ENCODE data around the gene RNPEP. TPM values are rescaled to one million over a fixed set of nuclear protein-coding genes. Genes with fewer than 3 reads are reported as not detected.
"Not testable (repeated sequence)": the region's sequence is repeated elsewhere in the genome, so short reads cannot be mapped to it uniquely, and the experiment has no call there.

Gene RNPEP
- total RNA-seq, 2 donors from 2014 or later: 22.4 to 26.1 TPM

GRCh38 chr1:202046227-202046626, 63.8 kb downstream of the RNPEP start:
- no peaks in the 10 kb centered on the region for H3K9me3 ChIP-seq
- no peaks in the 10 kb centered on the region for H3K36me3 ChIP-seq
- H3K4me1 ChIP-seq: no peaks in the 10 kb centered on the region
- TF ChIP-seq CTCF (IDR thresholded peaks at IDR 0.05): no peak
- no peak overlapping the region for H3K27ac ChIP-seq
- H3K27me3 ChIP-seq: no peaks in the 10 kb centered on the region
- no peak for DNase-seq (ENCODE audit: low spot score)
- H3K4me3 ChIP-seq: no peak overlapping the region

GRCh38 chr1:202046748-202047708, 64.6 kb downstream of the RNPEP start:
- H3K36me3 ChIP-seq: no peaks in the 10 kb centered on the region
- TF ChIP-seq CTCF (IDR thresholded peaks at IDR 0.05): no peak
- no peak overlapping the region for H3K4me3 ChIP-seq
- H3K27me3 ChIP-seq: no peaks in the 10 kb centered on the region
- DNase-seq (ENCODE audit: low spot score): no peak
- no peak overlapping the region for H3K27ac ChIP-seq
- no peaks in the 10 kb centered on the region for H3K9me3 ChIP-seq
- no peaks in the 10 kb centered on the region for H3K4me1 ChIP-seq

- no peak for DNase-seq (ENCODE audit: low spot score)
- Histone ChIP-seq H3K27me3 (no peaks in the 10 kb centered on the region), H3K9me3 (no peaks in the 10 kb centered on the region), H3K36me3 (no peaks in the 10 kb centered on the region), H3K27ac (no peak overlapping the region), H3K4me1 (no peaks in the 10 kb centered on the region), H3K4me3 (no peak overlapping the region)
- TF ChIP-seq CTCF (IDR thresholded peaks at IDR 0.05): no peak
Measured at GRCh38 chr1:202047977-202048376, 65.5 kb downstream of the RNPEP start.

- Histone ChIP-seq H3K36me3 (no peaks in the 10 kb centered on the region), H3K27me3 (no peaks in the 10 kb centered on the region), H3K4me1 (no peaks in the 10 kb centered on the region), H3K9me3 (no peaks in the 10 kb centered on the region), H3K27ac (peak overlapping the region in 1 of 2 donors; percentile 10), H3K4me3 (no peak overlapping the region)
- DNase-seq (ENCODE audit: low spot score): no peak
- no peak for TF ChIP-seq CTCF (IDR thresholded peaks at IDR 0.05)
Measured at GRCh38 chr1:202049129-202049528, 66.7 kb downstream of the RNPEP start.

- no peak overlapping the region for H3K27ac ChIP-seq
- TF ChIP-seq CTCF (IDR thresholded peaks at IDR 0.05): no peak
- no peaks in the 10 kb centered on the region for H3K36me3 ChIP-seq
- H3K4me1 ChIP-seq: no peaks in the 10 kb centered on the region
- DNase-seq (ENCODE audit: low spot score): no peak
- H3K4me3 ChIP-seq: no peak overlapping the region
- H3K27me3 ChIP-seq: no peaks in the 10 kb centered on the region
- no peaks in the 10 kb centered on the region for H3K9me3 ChIP-seq
Measured at GRCh38 chr1:202054094-202054493, 71.6 kb downstream of the RNPEP start.

- H3K27me3 ChIP-seq; H3K4me3 ChIP-seq; DNase-seq (ENCODE audit: low spot score); H3K9me3 ChIP-seq; H3K27ac ChIP-seq; H3K4me1 ChIP-seq; H3K36me3 ChIP-seq: not testable (repeated sequence)
Measured at GRCh38 chr1:202054673-202055072, 72.2 kb downstream of the RNPEP start.

Small RNAs within 50 kb of the gene (microRNA-seq; reads per million reads assigned to microRNA genes)
- gene MIR6740 (ENCODE audit: borderline number of aligned reads in 2 of 2, borderline replicate concordance in 1 of 2): 0.71 to 1.4 reads per million in 2 donors

Other genes with a start within 250 kb of the RNPEP start
- gene IPO9, start 153.5 kb upstream of the RNPEP start, total RNA-seq: 10 to 100 TPM; 10.7 to 15.6 TPM
- gene SHISA4, start 93.8 kb upstream of the RNPEP start, total RNA-seq: 100 to 1,000 TPM in 1 of 2 donors, 10 to 100 TPM in 1; 74.2 to 176 TPM
- gene LMOD1, start 36.1 kb upstream of the RNPEP start, total RNA-seq: 10 to 100 TPM; 31.4 to 42.2 TPM
- gene TIMM17A, start 27.1 kb upstream of the RNPEP start, total RNA-seq: 10 to 100 TPM; 42.7 to 59.1 TPM
- 1 to 10 TPM in 1 of 2 donors, not detected in 1; 1.7 TPM for gene ELF3, start 27.9 kb downstream of the RNPEP start, total RNA-seq
- under 1 TPM in 1 of 2 donors, not detected in 1; 0.07 TPM for gene GPR37L1, start 140.3 kb downstream of the RNPEP start, total RNA-seq
- gene ARL8A, start 162.1 kb downstream of the RNPEP start, total RNA-seq: 10 to 100 TPM; 30.8 to 41.6 TPM
- under 1 TPM; 0.41 to 0.63 TPM for gene PTPN7, start 178.0 kb downstream of the RNPEP start, total RNA-seq
- gene LGR6, start 211.2 kb downstream of the RNPEP start, total RNA-seq: 10 to 100 TPM in 1 of 2 donors, 1 to 10 TPM in 1; 5.5 to 17.0 TPM